ENCODE results near the gene SLC6A4. TPM values are rescaled to one million over a fixed set of nuclear protein-coding genes. Genes with fewer than 3 reads are reported as not detected.

The SLC6A4 gene
- total and polyA plus RNA-seq, 8 donors = 0.18 to 0.55 TPM; not detected in 6

DNA sequence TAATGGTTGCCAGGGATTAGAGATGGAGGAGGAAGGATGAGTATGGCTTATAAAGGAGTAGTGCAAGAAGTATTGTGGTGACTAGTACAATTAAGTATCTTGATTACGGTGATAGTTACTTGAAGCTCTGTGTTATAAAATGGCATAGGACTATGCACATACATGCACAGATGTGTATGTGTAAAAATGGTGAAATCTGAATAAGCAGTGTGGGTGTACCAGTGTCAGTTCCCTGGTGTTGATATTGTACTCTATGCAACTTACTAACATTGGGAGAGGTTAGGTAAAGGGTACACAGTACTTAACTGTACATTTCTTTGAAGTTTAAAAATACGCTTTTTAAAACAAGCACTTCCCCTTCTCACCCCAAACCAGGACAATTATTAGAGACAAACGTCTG lies 70.3 kb downstream of the SLC6A4 start:
- DNase-seq = no peak
- intact Hi-C loops (cut with DNase I; ENCODE audit: low total_unique reads) = no loop called here
- H3K27ac ChIP-seq = no peak overlapping the region

DNA sequence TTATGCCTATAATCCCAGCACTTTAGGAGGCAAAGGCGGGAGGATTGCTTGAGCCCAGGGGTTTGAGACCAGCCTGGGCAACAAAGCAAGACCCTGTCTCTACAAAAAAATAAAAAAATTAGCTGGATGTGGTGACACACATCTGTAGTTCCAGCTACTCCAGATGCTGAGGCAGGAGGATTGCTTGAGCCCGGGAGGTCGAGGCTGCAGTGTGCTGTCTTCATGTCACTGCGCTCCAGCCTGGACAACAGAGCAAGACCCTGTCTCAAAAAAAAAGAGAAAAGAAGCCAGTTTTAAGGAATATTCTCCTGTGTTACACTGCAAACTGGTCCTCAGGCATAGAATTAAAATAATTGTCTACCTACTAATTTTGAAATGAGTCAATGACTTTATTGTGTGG lies 71.0 kb downstream of the SLC6A4 start:
- TF ChIP-seq POLR2AphosphoS5 (IDR thresholded peaks at IDR 0.05) (no peak), EP300 (IDR thresholded peaks at IDR 0.05) (no peak), POLR2A (IDR thresholded peaks at IDR 0.05) (no peak)
- TF ChIP-seq, protein P1, sequence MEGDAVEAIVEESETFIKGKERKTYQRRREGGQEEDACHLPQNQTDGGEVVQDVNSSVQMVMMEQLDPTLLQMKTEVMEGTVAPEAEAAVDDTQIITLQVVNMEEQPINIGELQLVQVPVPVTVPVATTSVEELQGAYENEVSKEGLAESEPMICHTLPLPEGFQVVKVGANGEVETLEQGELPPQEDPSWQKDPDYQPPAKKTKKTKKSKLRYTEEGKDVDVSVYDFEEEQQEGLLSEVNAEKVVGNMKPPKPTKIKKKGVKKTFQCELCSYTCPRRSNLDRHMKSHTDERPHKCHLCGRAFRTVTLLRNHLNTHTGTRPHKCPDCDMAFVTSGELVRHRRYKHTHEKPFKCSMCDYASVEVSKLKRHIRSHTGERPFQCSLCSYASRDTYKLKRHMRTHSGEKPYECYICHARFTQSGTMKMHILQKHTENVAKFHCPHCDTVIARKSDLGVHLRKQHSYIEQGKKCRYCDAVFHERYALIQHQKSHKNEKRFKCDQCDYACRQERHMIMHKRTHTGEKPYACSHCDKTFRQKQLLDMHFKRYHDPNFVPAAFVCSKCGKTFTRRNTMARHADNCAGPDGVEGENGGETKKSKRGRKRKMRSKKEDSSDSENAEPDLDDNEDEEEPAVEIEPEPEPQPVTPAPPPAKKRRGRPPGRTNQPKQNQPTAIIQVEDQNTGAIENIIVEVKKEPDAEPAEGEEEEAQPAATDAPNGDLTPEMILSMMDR (IDR thresholded peaks at IDR 0.05) = no peak
- no peaks in the 10 kb centered on the region for H3K9me3 ChIP-seq
- H3K4me1 ChIP-seq = peaks cover 0 to 18% (median 3%) of the 10 kb centered on the region in 4 donors
- no peak for DNase-seq
- no peaks in the 10 kb centered on the region for H3K27me3 ChIP-seq
- peaks cover 0 to 30% (median 23%) of the 10 kb centered on the region in 4 donors for H3K36me3 ChIP-seq
- no peak overlapping the region for H3K4me3 ChIP-seq
- no peak overlapping the region for H3K27ac ChIP-seq
- 93 to 99% (median 97%) methylated on average over 4 of the region's 4 CpGs for WGBS, 5 donors
- intact Hi-C loops (cut with DNase I; ENCODE audit: low total_unique reads) = no loop called here

More for the DNA sequence above, 70.3 kb downstream of the SLC6A4 start:
- Histone ChIP-seq H3K4me3 (no peak overlapping the region), H3K9me3 (no peaks in the 10 kb centered on the region), H3K4me1 (peaks cover 0 to 18% (median 3%) of the 10 kb centered on the region in 4 donors), H3K27me3 (no peaks in the 10 kb centered on the region), H3K36me3 (peaks cover 0 to 29% (median 18%) of the 10 kb centered on the region in 4 donors)
- 82 to 92% (median 86%) methylated on average over 3 of the region's 3 CpGs for WGBS, 5 donors
- TF ChIP-seq, protein P1 (IDR thresholded peaks at IDR 0.05) = no peak
- TF ChIP-seq POLR2AphosphoS5 (IDR thresholded peaks at IDR 0.05) = no peak
- TF ChIP-seq EP300 (IDR thresholded peaks at IDR 0.05) = no peak
- no peak for TF ChIP-seq POLR2A (IDR thresholded peaks at IDR 0.05)

DNA sequence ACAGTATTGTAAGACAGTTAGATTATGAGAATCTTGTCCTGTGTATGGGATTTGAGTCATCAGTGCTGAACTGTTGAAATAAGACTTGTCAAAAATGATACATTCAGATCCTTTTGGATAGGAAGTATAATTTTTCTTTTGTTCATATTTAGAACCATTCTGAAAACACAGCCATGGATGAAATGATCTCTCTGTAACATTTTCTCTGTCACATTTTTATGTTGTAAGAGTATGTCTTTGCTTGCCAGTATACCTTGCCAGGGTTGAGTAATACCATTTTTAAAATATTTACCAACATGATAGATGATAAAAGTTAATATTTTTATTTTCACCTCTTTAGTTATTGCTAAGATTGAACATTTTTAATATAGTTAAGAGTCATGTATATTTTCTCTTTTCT lies 73.9 kb downstream of the SLC6A4 start:
- H3K4me3 ChIP-seq = no peak overlapping the region
- TF ChIP-seq, protein P1 (IDR thresholded peaks at IDR 0.05) = no peak
- TF ChIP-seq POLR2A (IDR thresholded peaks at IDR 0.05) (no peak), EP300 (IDR thresholded peaks at IDR 0.05) (no peak), POLR2AphosphoS5 (IDR thresholded peaks at IDR 0.05) (no peak)
- H3K9me3 ChIP-seq = peaks cover 0 to 7% (median 0%) of the 10 kb centered on the region in 4 donors
- DNase-seq = no peak
- H3K36me3 ChIP-seq = peaks cover 0 to 41% (median 25%) of the 10 kb centered on the region in 4 donors
- H3K27me3 ChIP-seq = no peaks in the 10 kb centered on the region
- no peak overlapping the region for H3K27ac ChIP-seq
- intact Hi-C loops (cut with DNase I; ENCODE audit: low total_unique reads) = no loop called here
- peaks cover 0 to 18% (median 3%) of the 10 kb centered on the region in 4 donors for H3K4me1 ChIP-seq

DNA sequence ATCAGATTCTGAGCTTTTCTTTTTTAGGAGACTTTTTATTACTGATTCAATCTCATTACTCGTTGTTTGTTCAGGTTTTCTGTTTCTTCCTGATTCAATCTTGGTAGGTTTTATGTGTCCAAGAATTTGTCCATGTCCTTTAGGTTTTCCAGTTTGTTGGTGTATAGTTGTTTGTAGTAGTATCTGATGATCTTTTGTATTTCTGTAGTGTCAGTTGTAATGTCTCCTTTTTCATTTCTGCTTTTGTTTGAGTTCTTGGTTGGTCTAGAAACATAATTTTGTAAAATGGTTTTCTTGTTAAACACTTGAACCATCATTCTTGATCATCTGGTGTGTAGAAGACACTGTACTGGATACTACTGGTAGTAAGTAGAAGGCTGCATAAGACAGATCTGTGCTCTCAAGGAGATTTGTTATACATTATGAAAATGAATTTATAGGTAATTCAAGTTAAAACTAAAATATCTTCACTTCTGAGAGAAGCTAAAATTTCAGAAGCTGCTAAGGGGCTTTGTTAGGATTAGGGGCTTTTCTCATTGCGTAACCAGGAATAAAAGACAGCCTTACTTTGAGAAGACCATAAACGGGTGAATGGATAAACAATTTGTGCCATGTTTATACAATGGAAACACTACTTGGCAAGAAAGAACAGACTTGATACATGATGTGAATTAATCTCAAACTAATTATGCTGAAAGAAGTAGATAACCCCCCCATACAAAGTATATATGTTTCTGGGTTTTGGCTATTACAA lies 74.9 kb downstream of the SLC6A4 start:
- H3K4me1 ChIP-seq = peaks cover 0 to 12% (median 3%) of the 10 kb centered on the region in 4 donors
- TF ChIP-seq, protein P1 (IDR thresholded peaks at IDR 0.05) = no peak
- TF ChIP-seq POLR2A (IDR thresholded peaks at IDR 0.05) (no peak), EP300 (IDR thresholded peaks at IDR 0.05) (no peak), POLR2AphosphoS5 (IDR thresholded peaks at IDR 0.05) (no peak)
- no peak overlapping the region for H3K27ac ChIP-seq
- WGBS, 5 donors = 71 to 87% (median 82%) methylated on average over 3 of the region's 3 CpGs
- peaks cover 0 to 43% (median 27%) of the 10 kb centered on the region in 4 donors for H3K36me3 ChIP-seq
- intact Hi-C loops (cut with DNase I; ENCODE audit: low total_unique reads) = no loop called here
- H3K4me3 ChIP-seq = no peak overlapping the region
- no peak for DNase-seq
- H3K27me3 ChIP-seq = no peaks in the 10 kb centered on the region
- peaks cover 0 to 7% (median 0%) of the 10 kb centered on the region in 4 donors for H3K9me3 ChIP-seq

All from stomach (tissue), 9 donors.